ENCODE results near the gene OR11H12. TPM values are rescaled to one million over a fixed set of nuclear protein-coding genes. Genes with fewer than 3 reads are reported as not detected.

Gene OR11H12, protein sequence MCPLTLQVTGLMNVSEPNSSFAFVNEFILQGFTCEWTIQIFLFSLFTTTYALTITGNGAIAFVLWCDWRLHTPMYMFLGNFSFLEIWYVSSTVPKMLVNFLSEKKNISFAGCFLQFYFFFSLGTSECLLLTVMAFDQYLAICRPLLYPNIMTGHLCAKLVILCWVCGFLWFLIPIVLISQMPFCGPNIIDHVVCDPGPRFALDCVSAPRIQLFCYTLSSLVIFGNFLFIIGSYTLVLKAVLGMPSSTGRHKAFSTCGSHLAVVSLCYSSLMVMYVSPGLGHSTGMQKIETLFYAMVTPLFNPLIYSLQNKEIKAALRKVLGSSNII
- total RNA-seq, result not detected in 2 replicates

GRCh38 chr14:18600817-18601216, at the start of gene OR11H12:
OR11H12 (plus strand) TSS chr14:18601117; CDS start chr14:18601117, 0 bp downstream.

Measured in myometrial cell (primary cell).